ENCODE data around the gene SHB. TPM values are rescaled to one million over a fixed set of nuclear protein-coding genes. Genes with fewer than 3 reads are reported as not detected.

Gene SHB
- total RNA-seq, 2 donors from 2014 or later, result 28.1 to 38.1 TPM

DNA sequence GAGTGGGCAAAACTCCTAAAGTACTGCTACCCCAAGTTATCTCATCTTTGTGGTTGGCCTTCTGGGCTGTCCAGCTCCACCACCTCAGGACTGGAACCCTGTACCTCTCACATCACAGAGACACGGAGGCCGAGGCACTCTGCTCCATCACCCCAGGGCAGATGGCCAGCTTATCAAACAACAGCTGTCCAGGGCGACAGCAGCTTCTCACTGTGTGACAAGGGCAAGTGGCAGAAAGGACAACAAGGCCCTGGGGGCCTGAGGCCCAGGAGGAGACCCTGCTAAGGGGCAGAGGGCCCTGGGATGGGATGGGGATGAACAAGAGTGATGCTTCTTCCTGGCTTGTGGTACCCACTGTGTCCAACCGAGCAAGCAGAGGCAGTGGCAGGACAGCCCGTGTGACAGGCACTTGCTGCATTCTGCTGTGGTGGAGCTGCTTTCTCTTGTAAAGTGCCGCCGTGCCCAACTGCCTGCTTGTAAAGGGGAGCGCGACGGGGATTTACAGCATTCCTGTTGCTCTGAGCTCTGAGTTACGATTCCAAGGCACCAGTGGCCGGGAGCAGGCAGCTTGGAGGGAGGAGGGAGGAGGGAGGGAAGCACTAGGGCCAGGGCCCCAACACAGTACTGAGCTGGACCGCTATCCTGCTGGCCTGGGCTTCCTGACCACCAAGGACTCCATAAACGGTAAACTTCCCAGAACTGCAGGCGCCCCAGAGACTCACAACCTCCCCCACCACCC is 71.2 kb downstream of the SHB start:
- Mint-ChIP-seq H3K4me3 (no peak overlapping the region), H3K36me3 (ENCODE audit: low read depth) (peaks cover 8% of the 10 kb centered on the region), H3K27ac (no peak overlapping the region), H3K4me1 (peaks cover 22% of the 10 kb centered on the region), H3K9me3 (no peaks in the 10 kb centered on the region), H3K27me3 (ENCODE audit: insufficient read depth) (no peaks in the 10 kb centered on the region)
- H3K27me3 ChIP-seq (ENCODE audit: control insufficient read depth, insufficient read depth, low read length, poor library complexity, severe bottlenecking), result no peaks in the 10 kb centered on the region
- peaks cover 26% of the 10 kb centered on the region for H3K4me1 ChIP-seq (ENCODE audit: control insufficient read depth, insufficient read depth, low read length)
- no peak overlapping the region for H3K9ac ChIP-seq (ENCODE audit: extremely low read depth, low read length, poor library complexity, severe bottlenecking)
- 92 to 95% methylated on average over 4 to 15 of the region's 15 CpGs for WGBS, 2 experiments (ENCODE audit: insufficient coverage in 1 of 2, insufficient read length in 1 of 2)
- H3K4me3 ChIP-seq (ENCODE audit: low read length), result no peak overlapping the region
- no peak overlapping the region for H3K27ac ChIP-seq (ENCODE audit: low read depth, low read length)
- no peaks in the 10 kb centered on the region for H3K9me3 ChIP-seq (ENCODE audit: control insufficient read depth, low read length)
- no peak for DNase-seq
- no peak for TF ChIP-seq CTCF (conservative IDR thresholded peaks at IDR 0.05)
- H3K36me3 ChIP-seq (ENCODE audit: control insufficient read depth, insufficient read depth, low read length), result peaks cover 46% of the 10 kb centered on the region

- H3K4me1 Mint-ChIP-seq, result peaks cover 19% of the 10 kb centered on the region
- Histone ChIP-seq H3K9me3 (ENCODE audit: control insufficient read depth, low read length) (no peaks in the 10 kb centered on the region), H3K9ac (ENCODE audit: extremely low read depth, low read length, poor library complexity, severe bottlenecking) (no peak overlapping the region), H3K36me3 (ENCODE audit: control insufficient read depth, insufficient read depth, low read length) (peaks cover 47% of the 10 kb centered on the region), H3K27ac (ENCODE audit: low read depth, low read length) (no peak overlapping the region), H3K4me3 (ENCODE audit: low read length) (no peak overlapping the region), H3K4me1 (ENCODE audit: control insufficient read depth, insufficient read depth, low read length) (peaks cover 23% of the 10 kb centered on the region), H3K27me3 (ENCODE audit: control insufficient read depth, insufficient read depth, low read length, poor library complexity, severe bottlenecking) (no peaks in the 10 kb centered on the region)
- H3K27ac Mint-ChIP-seq, result no peak overlapping the region
- DNase-seq, result no peak
- 94 to 100% methylated on average over 4 of the region's 4 CpGs for WGBS, 2 experiments (ENCODE audit: insufficient coverage in 1 of 2, insufficient read length in 1 of 2)
- no peak for TF ChIP-seq CTCF (conservative IDR thresholded peaks at IDR 0.05)
- peaks cover 8% of the 10 kb centered on the region for H3K36me3 Mint-ChIP-seq (ENCODE audit: low read depth)
- no peak overlapping the region for H3K4me3 Mint-ChIP-seq
- no peaks in the 10 kb centered on the region for H3K9me3 Mint-ChIP-seq
- H3K27me3 Mint-ChIP-seq (ENCODE audit: insufficient read depth), result no peaks in the 10 kb centered on the region
These were observed 72.2 kb downstream of the SHB start for GRCh38 chr9:37996819-37997217.

DNA sequence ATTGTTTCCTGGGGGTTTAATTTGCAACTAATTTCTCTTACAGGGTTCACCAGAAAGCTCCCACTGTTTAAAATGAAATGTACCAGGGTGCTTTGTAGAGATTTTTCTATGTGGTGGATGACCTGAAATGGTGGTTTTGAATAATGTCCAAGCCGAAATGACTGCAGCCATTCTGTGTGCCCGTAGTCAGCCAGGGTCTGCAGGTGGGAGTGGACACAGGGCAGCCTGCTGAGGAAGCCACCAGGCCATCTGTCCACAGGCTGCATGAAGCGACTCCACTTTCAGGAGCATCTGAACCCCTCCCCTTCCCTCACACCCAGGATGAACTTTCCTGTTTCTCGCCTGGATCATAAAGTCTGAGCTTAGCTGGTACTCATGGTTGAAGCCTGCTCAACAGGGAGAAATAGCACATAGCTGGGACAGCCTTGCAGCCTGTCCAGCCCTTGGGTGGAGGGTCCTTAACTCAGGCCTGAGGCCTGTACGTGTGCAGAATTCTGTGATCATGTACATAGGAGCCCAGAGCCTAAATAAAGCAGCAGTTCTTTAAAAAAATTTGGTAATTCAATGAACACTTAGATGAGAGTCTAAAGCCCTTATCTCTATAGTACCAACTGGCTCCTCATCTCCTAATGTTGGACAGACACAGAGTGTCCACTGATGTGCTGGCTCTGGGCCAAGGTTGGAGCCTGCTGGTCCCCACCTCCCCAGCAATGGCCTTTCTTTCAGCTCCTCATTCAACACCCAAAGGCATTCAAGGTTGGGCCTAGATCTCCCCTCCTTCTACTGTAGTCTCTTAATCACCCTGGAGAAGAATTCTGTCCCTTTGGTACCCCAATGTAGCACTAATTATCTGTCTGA is 72.8 kb downstream of the SHB start:
- H3K27me3 ChIP-seq (ENCODE audit: control insufficient read depth, insufficient read depth, low read length, poor library complexity, severe bottlenecking), result no peaks in the 10 kb centered on the region
- no peak overlapping the region for H3K27ac ChIP-seq (ENCODE audit: low read depth, low read length)
- WGBS, 2 experiments (ENCODE audit: insufficient coverage in 1 of 2, insufficient read length in 1 of 2), result 93 to 94% methylated on average over 5 of the region's 5 CpGs
- TF ChIP-seq CTCF (conservative IDR thresholded peaks at IDR 0.05), result no peak
- H3K9ac ChIP-seq (ENCODE audit: extremely low read depth, low read length, poor library complexity, severe bottlenecking), result no peak overlapping the region
- peaks cover 15% of the 10 kb centered on the region for H3K4me1 Mint-ChIP-seq
- no peak overlapping the region for H3K4me3 Mint-ChIP-seq
- DNase-seq, result no peak
- no peak overlapping the region for H3K4me3 ChIP-seq (ENCODE audit: low read length)
- H3K9me3 Mint-ChIP-seq, result no peaks in the 10 kb centered on the region
- H3K27me3 Mint-ChIP-seq (ENCODE audit: insufficient read depth), result no peaks in the 10 kb centered on the region
- no peaks in the 10 kb centered on the region for H3K9me3 ChIP-seq (ENCODE audit: control insufficient read depth, low read length)
- no peak overlapping the region for H3K27ac Mint-ChIP-seq
- H3K36me3 Mint-ChIP-seq (ENCODE audit: low read depth), result peaks cover 6% of the 10 kb centered on the region
- H3K4me1 ChIP-seq (ENCODE audit: control insufficient read depth, insufficient read depth, low read length), result peaks cover 17% of the 10 kb centered on the region
- peaks cover 48% of the 10 kb centered on the region for H3K36me3 ChIP-seq (ENCODE audit: control insufficient read depth, insufficient read depth, low read length)

Measured in endodermal cell (in vitro differentiated cells).